Spleen (tissue), 11 donors: ENCODE data around the gene COL9A1. TPM values are rescaled to one million over a fixed set of nuclear protein-coding genes. Genes with fewer than 3 reads are reported as not detected.

ENCODE experiments used
- DNase-seq: peaks from one replicate; pipeline ENCODE4 v3.0.0-alpha.2; 2020
- H3K27ac ChIP-seq, 8 donors: fragments of 200-600 bp; sonication (generic) in 7 of 8; 1 replicate in 4 of 8; 2 replicates in 4 of 8; pipeline versions ENCODE4 v1.5.0 to v1.8.0; 2016 to 2021; ENCODE audit warnings: inconsistent platforms in 4 of 8, mild to moderate bottlenecking in 4 of 8, moderate library complexity in 1 of 8
- H3K27me3 ChIP-seq, 7 donors: fragments of 200-600 bp; sonication (generic) in 6 of 7; replicated peaks in 1 of 7; 1 replicate in 4 of 7; 2 replicates in 3 of 7; pipeline versions ENCODE4 v1.5.0 to v1.8.0; 2016 to 2021; ENCODE audit warnings: inconsistent platforms in 3 of 7, mild to moderate bottlenecking in 1 of 7
- H3K36me3 ChIP-seq, 6 donors: fragments of 200-600 bp; sonication (generic) in 5 of 6; 1 replicate in 4 of 6; 2 replicates in 2 of 6; pipeline versions ENCODE4 v1.5.0 to v1.8.0; 2016 to 2021; ENCODE audit warnings: inconsistent platforms in 2 of 6
- H3K4me1 ChIP-seq, 6 donors: fragments of 200-600 bp; sonication (generic) in 5 of 6; 1 replicate in 3 of 6; 2 replicates in 3 of 6; pipeline versions ENCODE4 v1.5.0 to v1.8.0; 2016 to 2021; ENCODE audit warnings: inconsistent platforms in 3 of 6
- H3K4me3 ChIP-seq, 8 donors: fragments of 200-600 bp; sonication (generic) in 7 of 8; 1 replicate in 4 of 8; 2 replicates in 4 of 8; pipeline versions ENCODE4 v1.5.0 to v1.8.0; 2016 to 2021; ENCODE audit warnings: inconsistent platforms in 4 of 8, mild to moderate bottlenecking in 4 of 8, moderate library complexity in 2 of 8
- H3K9me3 ChIP-seq, 8 donors: fragments of 200-600 bp; sonication (generic) in 7 of 8; 1 replicate in 4 of 8; 2 replicates in 4 of 8; pipeline versions ENCODE4 v1.5.0 to v1.8.0; 2016 to 2021; ENCODE audit warnings: inconsistent platforms in 4 of 8
- CTCF ChIP-seq, 11 experiments: fragments of 200-600 bp in 7 of 11; fragments of 450-650 bp in 4 of 11; sonication (generic) in 4 of 11; IDR thresholded peaks in 8 of 11; conservative IDR thresholded peaks in 3 of 11; 1 replicate in 7 of 11; 2 replicates in 4 of 11; pipeline versions ENCODE4 v1.4.0 to v1.8.0; 2016 to 2021; ENCODE audit warnings: antibody characterized with exemption in 11 of 11, inconsistent platforms in 4 of 11, mild to moderate bottlenecking in 1 of 11
- POLR2A ChIP-seq, 3 donors: fragments of 450-650 bp; IDR thresholded peaks; one replicate each; pipeline ENCODE4 v1.5.1; 2017; ENCODE audit warnings: antibody characterized with exemption in 3 of 3, mild to moderate bottlenecking in 1 of 3
- POLR2AphosphoS5 ChIP-seq, 3 donors: sonication (generic); formaldehyde crosslinking; IDR thresholded peaks; one replicate each; pipeline ENCODE4 v1.5.1; 2017; ENCODE audit warnings: antibody characterized with exemption in 3 of 3
- WGBS, 5 donors: extraction: QIAGEN DNeasy Blood & Tissue Kit in 3 of 5; methylation state at CpG; one replicate each; pipeline versions ENCODE4 v1.1.5 to v1.1.7; 2013 to 2018; 5-methylcytosine and 5-hydroxymethylcytosine counted together
- intact Hi-C: fragments of 100-400 bp; cut with DNase I; formaldehyde crosslinking; loops from one replicate; pipeline ENCODE4 v1.15.0; 2023; ENCODE audit warnings: low total_unique reads
- polyA plus RNA-seq, 3 donors: library from polyadenylated mRNA; stranded (reverse); fragments of 200-250 nt; gene quantifications; one replicate each; pipeline ENCODE4 v1.2.1, GENCODE V29; 2013
- total RNA-seq, 7 donors: library from RNA; depleted of rRNA in 3 of 7; stranded (reverse); fragments of >200 nt in 3 of 7; fragmentation: NEBNext Ultra II Directional in 4 of 7; extraction: Animal tissue kit (Norgen Biotek cat#: 25700) in 4 of 7; gene quantifications; one replicate each; pipeline versions ENCODE4 v1.1.0 to v1.2.1, GENCODE V29; 2016 to 2021
- donor health status: healthy with polysubstance abuse.
- donor health status: DM: no; HTN: no; CAD: no; lungs with moderate emphysema.
- donor health status: DM: no; HTN: no; CAD: no.
- donor health status: Bipolar disorder and iron deficiency.
- donor health status: healthy.
- donor health status: DM: no; HTN: no; CAD: no.
- donor health status: DM: yes; HTN: yes; CAD: no.

COL9A1 gene
- total and polyA plus RNA-seq, 10 donors: 0.06 to 0.07 (median 0.06) TPM; not detected in 7

GRCh38 chr6:70304616-70305015, 1.7 kb upstream of the COL9A1 start:
- H3K4me3 ChIP-seq: no peak overlapping the region
- no peak for DNase-seq
- 58 to 78% (median 65%) methylated on average over 1 of the region's 1 CpG for WGBS, 5 donors
- TF ChIP-seq POLR2AphosphoS5 (IDR thresholded peaks at IDR 0.05) (no peak), POLR2A (IDR thresholded peaks at IDR 0.05) (no peak), CTCF (IDR thresholded peaks at IDR 0.05 in 8 of 11, conservative IDR thresholded peaks at IDR 0.05 in 3 of 11) (no peak)
- H3K9me3 ChIP-seq: no peaks in the 10 kb centered on the region
- no peaks in the 10 kb centered on the region for H3K36me3 ChIP-seq
- intact Hi-C loops: no loop called here
- no peaks in the 10 kb centered on the region for H3K4me1 ChIP-seq
- H3K27ac ChIP-seq: no peak overlapping the region
- H3K27me3 ChIP-seq: peaks cover 0 to 24% (median 0%) of the 10 kb centered on the region in 7 donors

- Histone ChIP-seq H3K27me3 (peaks cover 0 to 6% (median 0%) of the 10 kb centered on the region in 7 donors), H3K4me3 (no peak overlapping the region), H3K36me3 (no peaks in the 10 kb centered on the region), H3K27ac (no peak overlapping the region), H3K4me1 (no peaks in the 10 kb centered on the region), H3K9me3 (no peaks in the 10 kb centered on the region)
- intact Hi-C loops: no loop called here
- WGBS, 5 donors: 29 to 42% (median 33%) methylated on average over 2 of the region's 2 CpGs
- DNase-seq: no peak
- no peak for TF ChIP-seq POLR2AphosphoS5 (IDR thresholded peaks at IDR 0.05)
- TF ChIP-seq POLR2A (IDR thresholded peaks at IDR 0.05): no peak
- no peak for TF ChIP-seq CTCF (IDR thresholded peaks at IDR 0.05 in 8 of 11, conservative IDR thresholded peaks at IDR 0.05 in 3 of 11)
Measured at GRCh38 chr6:70299456-70299855, 3.4 kb downstream of the COL9A1 start.

GRCh38 chr6:70298068-70298467, 4.8 kb downstream of the COL9A1 start:
- Histone ChIP-seq H3K36me3 (no peaks in the 10 kb centered on the region), H3K9me3 (no peaks in the 10 kb centered on the region), H3K27me3 (peaks cover 0 to 3% (median 0%) of the 10 kb centered on the region in 7 donors), H3K4me1 (no peaks in the 10 kb centered on the region), H3K27ac (no peak overlapping the region), H3K4me3 (no peak overlapping the region)
- DNase-seq: no peak
- TF ChIP-seq POLR2AphosphoS5 (IDR thresholded peaks at IDR 0.05): no peak
- no peak for TF ChIP-seq CTCF (IDR thresholded peaks at IDR 0.05 in 8 of 11, conservative IDR thresholded peaks at IDR 0.05 in 3 of 11)
- no peak for TF ChIP-seq POLR2A (IDR thresholded peaks at IDR 0.05)
- intact Hi-C loops: no loop called here

GRCh38 chr6:70292193-70292592, 10.7 kb downstream of the COL9A1 start:
- no peaks in the 10 kb centered on the region for H3K27me3 ChIP-seq

More at GRCh38 chr6:70292193-70292592, 10.7 kb downstream of the COL9A1 start:
- Histone ChIP-seq H3K27ac (no peak overlapping the region), H3K4me1 (no peaks in the 10 kb centered on the region), H3K36me3 (no peaks in the 10 kb centered on the region), H3K9me3 (no peaks in the 10 kb centered on the region), H3K4me3 (no peak overlapping the region)
- WGBS, 5 donors: 72 to 96% (median 83%) methylated on average over 1 of the region's 1 CpG
- TF ChIP-seq POLR2A (IDR thresholded peaks at IDR 0.05) (no peak), POLR2AphosphoS5 (IDR thresholded peaks at IDR 0.05) (no peak), CTCF (IDR thresholded peaks at IDR 0.05 in 8 of 11, conservative IDR thresholded peaks at IDR 0.05 in 3 of 11) (no peak)
- no peak for DNase-seq
- intact Hi-C loops: no loop called here
